Naive thymus-derived CD4-positive, alpha-beta T cell (primary cell): ENCODE results near the gene NBEA. TPM values are rescaled to one million over a fixed set of nuclear protein-coding genes. Genes with fewer than 3 reads are reported as not detected.

Source experiments
- ATAC-seq: fragments of 150-1000 bp; cut with Tn5 transposase; 2 replicates; pipeline ENCODE4 v1.10.0; 2021; ENCODE audit warnings: mild to moderate bottlenecking, moderate library complexity
- CTCF ChIA-PET: fragments of 350-600 bp; sonication (Branson Sonifier 250); formaldehyde crosslinking; loops from one replicate; lab custom pipeline; 2021; ENCODE audit warnings: antibody characterized with exemption; lab: Charles Lee
- POLR2A ChIA-PET: fragments of 350-600 bp; sonication (Branson Sonifier 250); formaldehyde crosslinking; loops from one replicate; lab custom pipeline; 2021; ENCODE audit warnings: antibody characterized with exemption, inconsistent platforms; lab: Charles Lee
- DNase-seq, 9 donors: peaks; one replicate each; pipeline versions ENCODE4 v3.0.0 to v3.0.0-alpha.2; 2020 to 2022; ENCODE audit warnings: mixed read lengths in 1 of 9
- H3K27ac ChIP-seq: one replicate; pipeline ENCODE4 v1.7.0; 2013; ENCODE audit warnings: mild to moderate bottlenecking, low read depth, low read length, moderate library complexity
- H3K27me3 ChIP-seq, 2 donors: one replicate each; pipeline ENCODE4 v1.7.0; 2013; ENCODE audit warnings: low read length in 2 of 2, mild to moderate bottlenecking in 2 of 2, moderate library complexity in 2 of 2; ENCODE audit not compliant: control insufficient read depth in 2 of 2, insufficient read depth in 2 of 2
- H3K36me3 ChIP-seq, 3 experiments: 1 replicate in 2 of 3; 2 replicates in 1 of 3; pipeline ENCODE4 v1.7.0; 2013; ENCODE audit warnings: low read length in 3 of 3, mild to moderate bottlenecking in 3 of 3, moderate library complexity in 1 of 3; ENCODE audit not compliant: insufficient read depth in 3 of 3, control insufficient read depth in 2 of 3
- H3K4me1 ChIP-seq, 2 donors: one replicate each; pipeline ENCODE4 v1.7.0; 2013; ENCODE audit warnings: low read length in 2 of 2, mild to moderate bottlenecking in 2 of 2, moderate library complexity in 1 of 2; ENCODE audit not compliant: control insufficient read depth in 2 of 2, insufficient read depth in 2 of 2
- H3K4me3 ChIP-seq: 2 replicates; pipeline ENCODE4 v1.7.0; 2013; ENCODE audit warnings: mild to moderate bottlenecking, low read length
- H3K9me3 ChIP-seq, 3 experiments: 1 replicate in 2 of 3; 2 replicates in 1 of 3; pipeline ENCODE4 v1.7.0; 2013; ENCODE audit warnings: low read length in 3 of 3; ENCODE audit not compliant: control insufficient read depth in 2 of 3
- H3K27ac Mint-ChIP-seq, 9 donors: one replicate each; pipeline ENCODE4 v1.8.0; 2020 to 2022; ENCODE audit warnings: mixed read lengths in 9 of 9, mild to moderate bottlenecking in 8 of 9, moderate library complexity in 5 of 9, inconsistent platforms in 2 of 9
- H3K27me3 Mint-ChIP-seq, 5 donors: one replicate each; pipeline ENCODE4 v1.8.0; 2021 to 2022; ENCODE audit warnings: mixed read lengths in 5 of 5, mild to moderate bottlenecking in 1 of 5
- H3K36me3 Mint-ChIP-seq, 5 donors: one replicate each; pipeline ENCODE4 v1.8.0; 2020 to 2022; ENCODE audit warnings: mixed read lengths in 5 of 5, mild to moderate bottlenecking in 3 of 5, inconsistent platforms in 1 of 5
- H3K4me1 Mint-ChIP-seq, 7 donors: one replicate each; pipeline ENCODE4 v1.8.0; 2020 to 2022; ENCODE audit warnings: mixed read lengths in 7 of 7, mild to moderate bottlenecking in 3 of 7, inconsistent platforms in 1 of 7
- H3K4me3 Mint-ChIP-seq, 10 donors: one replicate each; pipeline ENCODE4 v1.8.0; 2020 to 2022; ENCODE audit warnings: mild to moderate bottlenecking in 10 of 10, mixed read lengths in 10 of 10, moderate library complexity in 6 of 10, inconsistent platforms in 2 of 10
- H3K9me3 Mint-ChIP-seq, 11 donors: one replicate each; pipeline ENCODE4 v1.8.0; 2020 to 2022; ENCODE audit warnings: mixed read lengths in 11 of 11, mild to moderate bottlenecking in 4 of 11, inconsistent platforms in 1 of 11, moderate library complexity in 1 of 11
- intact Hi-C, 2 donors: fragments of 100-400 bp; cut with micrococcal nuclease; formaldehyde crosslinking; loops; one replicate each; pipeline ENCODE4 v1.15.1; 2023
- polyA plus RNA-seq, 2 donors: library from polyadenylated mRNA; unstranded; fragments of 300-500 nt; fragmentation: Illumina TruSeq; gene quantifications; one replicate each; pipeline ENCODE4 v1.2.3, GENCODE V29; 2021
- total RNA-seq, 6 experiments: library from RNA in 5 of 6; stranded (reverse) in 5 of 6; gene quantifications; 1 replicate in 5 of 6; 2 replicates in 1 of 6; pipeline ENCODE4 v1.2.3 and lab custom pipeline; 2021 to 2026

NBEA gene
- total and polyA plus RNA-seq, 7 experiments from 2014 or later, result 0.15 to 6.3 (median 3.2) TPM

- Mint-ChIP-seq H3K27me3 (peaks cover 56 to 63% (median 61%) of the 10 kb centered on the region in 5 donors), H3K4me3 (peak overlapping the region in 5 of 10 donors; percentile 24 to 61 (median 45)), H3K36me3 (peaks cover 4 to 16% (median 6%) of the 10 kb centered on the region in 5 donors), H3K27ac (no peak overlapping the region), H3K9me3 (peaks cover 0 to 59% (median 17%) of the 10 kb centered on the region in 11 donors), H3K4me1 (peaks cover 0 to 30% (median 19%) of the 10 kb centered on the region in 7 donors)
- H3K27ac ChIP-seq, result no peak overlapping the region
- CTCF ChIA-PET, result no interaction called here
- peaks cover 0 to 25% of the 10 kb centered on the region in 2 donors for H3K27me3 ChIP-seq
- intact Hi-C loops, result no loop called here
- peaks cover 0 to 23% (median 10%) of the 10 kb centered on the region in 3 experiments for H3K9me3 ChIP-seq
- DNase-seq, result no peak
- ATAC-seq, result no peak
- POLR2A ChIA-PET, result no interaction called here
- peaks cover 0 to 3% of the 10 kb centered on the region in 2 donors for H3K4me1 ChIP-seq
- no peak overlapping the region for H3K4me3 ChIP-seq
- no peaks in the 10 kb centered on the region for H3K36me3 ChIP-seq
Observed at GRCh38 chr13:35469806-35470525, 527.9 kb downstream of the NBEA start.

DNA sequence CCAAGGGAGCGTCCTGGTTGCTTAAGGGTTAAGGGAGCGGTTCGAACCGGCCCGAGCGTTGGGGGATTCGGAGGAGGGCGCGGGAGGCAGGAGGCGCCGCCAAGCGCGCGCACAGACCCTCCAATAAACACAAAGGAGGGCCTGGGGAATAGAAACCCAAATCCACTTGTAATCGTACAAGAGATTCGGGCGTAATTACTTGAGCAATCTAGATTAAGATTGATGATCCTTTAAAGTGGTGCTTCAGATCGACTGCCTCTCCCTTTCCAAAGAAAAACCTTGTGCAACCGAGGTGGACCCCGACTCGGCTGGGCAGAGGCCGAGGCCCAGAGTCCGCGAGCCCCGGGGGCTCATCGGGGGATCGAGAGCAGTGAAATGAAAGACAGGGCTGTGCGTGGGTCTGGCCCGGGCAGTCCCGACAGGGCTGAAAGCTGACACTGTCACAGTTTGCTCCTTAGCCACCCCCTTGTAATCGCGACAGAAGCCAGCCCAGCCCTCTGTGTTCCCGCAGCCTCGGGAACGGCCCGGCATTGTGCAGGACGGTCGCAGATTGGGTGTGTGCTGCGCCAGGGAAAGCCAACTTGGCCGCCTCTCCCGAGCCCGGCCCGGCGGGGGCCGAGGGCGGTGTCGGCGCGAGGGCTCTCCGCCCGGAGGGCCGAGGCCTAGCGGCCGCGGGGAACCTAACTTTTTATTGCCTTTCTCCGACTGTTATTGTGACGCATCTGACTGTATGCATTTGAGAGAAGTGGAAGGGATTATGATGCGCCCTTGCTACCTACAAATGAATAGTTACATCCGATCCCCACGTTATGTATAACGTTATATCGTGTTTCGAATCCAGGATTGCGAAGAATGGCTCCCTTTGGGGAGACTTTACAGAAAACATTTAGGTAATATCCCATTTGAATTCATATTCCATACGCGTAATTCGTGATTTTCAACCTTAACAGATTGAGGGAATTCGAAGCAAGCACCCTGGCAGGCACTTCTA lies 528.9 kb downstream of the NBEA start:
- Histone ChIP-seq H3K36me3 (no peaks in the 10 kb centered on the region), H3K27ac (no peak overlapping the region), H3K4me1 (peaks cover 0 to 13% of the 10 kb centered on the region in 2 donors), H3K27me3 (peaks cover 0 to 33% of the 10 kb centered on the region in 2 donors), H3K4me3 (no peak overlapping the region), H3K9me3 (peaks cover 0 to 23% (median 10%) of the 10 kb centered on the region in 3 experiments)
- DNase-seq, result no peak
- no peak for ATAC-seq
- peaks cover 4 to 16% (median 11%) of the 10 kb centered on the region in 5 donors for H3K36me3 Mint-ChIP-seq
- POLR2A ChIA-PET, result no interaction called here
- H3K27ac Mint-ChIP-seq, result peak overlapping the region in 1 of 9 donors; percentile 67
- peaks cover 9 to 40% (median 29%) of the 10 kb centered on the region in 7 donors for H3K4me1 Mint-ChIP-seq
- H3K27me3 Mint-ChIP-seq, result peaks cover 65 to 72% (median 71%) of the 10 kb centered on the region in 5 donors
- H3K4me3 Mint-ChIP-seq, result peak overlapping the region in 7 of 10 donors; percentile 16 to 65 (median 45)
- intact Hi-C loops, result no loop called here
- CTCF ChIA-PET, result no interaction called here
- peaks cover 0 to 63% (median 17%) of the 10 kb centered on the region in 11 donors for H3K9me3 Mint-ChIP-seq

DNA sequence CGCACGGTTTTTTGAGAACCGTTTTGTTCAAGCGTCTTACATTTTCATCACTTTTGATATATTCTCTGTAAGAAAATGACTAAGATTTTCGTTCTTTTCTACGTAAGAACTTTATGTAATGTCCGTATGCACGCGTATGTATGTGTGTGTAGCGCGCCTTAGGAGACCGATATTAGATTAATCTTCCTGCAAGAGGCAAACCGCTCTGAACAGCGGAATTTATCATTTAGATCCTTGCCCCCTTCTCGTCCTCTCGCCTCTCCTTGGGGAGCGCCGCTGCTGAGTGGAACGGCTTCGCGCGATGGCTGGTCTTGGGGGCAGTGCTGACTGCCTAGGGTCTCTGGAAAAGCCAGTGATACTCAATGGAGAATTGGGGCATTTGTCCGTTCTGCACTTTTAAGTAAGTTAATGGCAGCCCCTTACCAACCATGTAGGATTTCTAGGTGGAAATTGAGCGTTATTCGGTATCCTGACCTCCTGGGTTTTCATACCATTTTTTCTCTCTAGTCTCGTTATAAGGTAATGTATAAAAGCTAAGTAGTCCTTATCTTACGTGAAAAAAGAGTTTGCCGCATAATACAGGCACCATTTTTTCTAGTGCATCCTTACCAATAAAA lies 529.7 kb downstream of the NBEA start:
- H3K4me1 Mint-ChIP-seq, result peaks cover 17 to 48% (median 38%) of the 10 kb centered on the region in 7 donors
- H3K27me3 ChIP-seq, result peaks cover 0 to 33% of the 10 kb centered on the region in 2 donors
- POLR2A ChIA-PET, result no interaction called here

DNA sequence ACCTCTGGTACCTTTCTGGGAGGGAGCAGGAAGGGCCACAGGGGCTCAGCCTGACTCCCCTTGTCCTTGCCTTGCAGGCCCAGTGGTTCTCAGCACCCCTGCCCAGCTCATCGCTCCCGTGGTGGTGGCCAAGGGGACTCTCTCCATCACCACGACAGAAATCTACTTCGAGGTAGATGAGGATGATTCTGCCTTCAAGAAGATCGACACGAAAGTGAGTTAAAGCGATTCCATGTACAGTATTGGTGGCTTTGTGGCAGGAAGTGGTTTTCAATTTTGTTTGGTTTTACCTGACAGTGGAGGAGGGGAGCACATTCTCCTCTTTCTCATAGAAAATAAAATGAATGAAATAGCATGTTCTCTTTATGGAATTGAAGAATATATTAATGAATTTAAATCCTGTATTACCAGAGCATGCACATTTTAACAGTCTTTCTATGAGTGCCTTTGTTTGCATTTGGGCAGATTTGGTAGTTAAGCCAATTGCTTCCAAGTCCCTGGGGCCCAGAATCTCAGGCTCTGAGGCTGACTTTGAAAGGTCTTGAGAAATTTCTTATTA lies 530.3 kb downstream of the NBEA start:
- intact Hi-C loops, result no loop called here
- ATAC-seq (no peak), DNase-seq (no peak)
- H3K27ac Mint-ChIP-seq, result peak overlapping the region in 1 of 9 donors; percentile 49
- Histone ChIP-seq H3K36me3 (no peaks in the 10 kb centered on the region), H3K27me3 (peaks cover 0 to 34% of the 10 kb centered on the region in 2 donors), H3K4me1 (peaks cover 0 to 13% of the 10 kb centered on the region in 2 donors), H3K27ac (no peak overlapping the region), H3K4me3 (no peak overlapping the region), H3K9me3 (peaks cover 0 to 23% (median 10%) of the 10 kb centered on the region in 3 experiments)
- H3K9me3 Mint-ChIP-seq, result peaks cover 3 to 76% (median 17%) of the 10 kb centered on the region in 11 donors
- H3K4me3 Mint-ChIP-seq, result no peak overlapping the region
- H3K27me3 Mint-ChIP-seq, result peaks cover 72 to 85% (median 77%) of the 10 kb centered on the region in 5 donors
- CTCF ChIA-PET, result no interaction called here
- H3K4me1 Mint-ChIP-seq, result peaks cover 18 to 54% (median 44%) of the 10 kb centered on the region in 7 donors
- H3K36me3 Mint-ChIP-seq, result peaks cover 4 to 22% (median 14%) of the 10 kb centered on the region in 5 donors
- POLR2A ChIA-PET, result no interaction called here

More for the DNA sequence above, 529.7 kb downstream of the NBEA start:
- H3K4me3 ChIP-seq, result no peak overlapping the region
- Mint-ChIP-seq H3K36me3 (peaks cover 4 to 22% (median 12%) of the 10 kb centered on the region in 5 donors), H3K27me3 (peaks cover 69 to 79% (median 75%) of the 10 kb centered on the region in 5 donors), H3K4me3 (peak overlapping the region in 1 of 10 donors; percentile 45), H3K27ac (peak overlapping the region in 1 of 9 donors; percentile 49), H3K9me3 (peaks cover 3 to 71% (median 17%) of the 10 kb centered on the region in 11 donors)
- DNase-seq, result no peak
- peaks cover 0 to 23% (median 10%) of the 10 kb centered on the region in 3 experiments for H3K9me3 ChIP-seq
- ATAC-seq, result no peak
- CTCF ChIA-PET, result no interaction called here
- H3K4me1 ChIP-seq, result peaks cover 0 to 13% of the 10 kb centered on the region in 2 donors
- intact Hi-C loops, result no loop called here
- no peaks in the 10 kb centered on the region for H3K36me3 ChIP-seq
- no peak overlapping the region for H3K27ac ChIP-seq

DNA sequence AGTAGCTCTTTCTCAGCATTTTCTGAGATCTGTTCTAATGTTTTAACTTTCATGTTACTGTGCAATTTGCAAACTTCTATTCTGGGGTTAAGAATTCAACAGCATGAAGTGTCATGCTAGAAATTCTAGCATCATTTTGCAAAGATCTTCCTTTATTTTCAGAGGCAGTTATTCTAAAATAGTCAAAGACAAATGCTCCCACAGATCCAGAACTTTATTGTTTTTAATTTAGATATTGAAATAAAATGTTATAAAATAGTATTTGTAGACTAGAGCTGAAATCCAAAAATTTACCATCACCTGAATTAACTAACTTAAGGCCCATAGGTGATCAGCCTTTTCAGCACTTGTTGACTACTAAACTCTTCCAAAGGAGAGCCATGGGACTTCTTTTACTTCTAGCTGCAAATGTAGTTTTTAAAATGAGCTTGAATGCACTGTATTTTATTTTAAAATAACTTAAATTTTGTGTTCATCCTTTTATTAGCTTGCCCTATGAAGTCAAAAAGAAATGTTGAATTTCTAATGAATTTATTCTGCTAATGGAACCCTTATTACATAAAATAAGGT lies 531.2 kb downstream of the NBEA start:
- ATAC-seq (no peak), DNase-seq (no peak)
- ChIA-PET POLR2A (interaction anchor here (0.6 kb wide), 1 partner anchor 64 kb away, joined by 5 read pairs; no protein-coding TSS in a partner anchor), CTCF (no interaction called here)
- Histone ChIP-seq H3K27ac (no peak overlapping the region), H3K9me3 (peaks cover 0 to 21% (median 10%) of the 10 kb centered on the region in 3 experiments), H3K4me3 (no peak overlapping the region), H3K4me1 (peaks cover 0 to 13% of the 10 kb centered on the region in 2 donors), H3K27me3 (peaks cover 0 to 43% of the 10 kb centered on the region in 2 donors), H3K36me3 (no peaks in the 10 kb centered on the region)
- intact Hi-C loops, result no loop called here
- no peak overlapping the region for H3K27ac Mint-ChIP-seq
- no peak overlapping the region for H3K4me3 Mint-ChIP-seq
- peaks cover 1 to 22% (median 10%) of the 10 kb centered on the region in 5 donors for H3K36me3 Mint-ChIP-seq
- H3K9me3 Mint-ChIP-seq, result peaks cover 3 to 80% (median 17%) of the 10 kb centered on the region in 11 donors
- peaks cover 18 to 63% (median 44%) of the 10 kb centered on the region in 7 donors for H3K4me1 Mint-ChIP-seq
- H3K27me3 Mint-ChIP-seq, result peaks cover 78 to 90% (median 83%) of the 10 kb centered on the region in 5 donors
